GM10248 (cell line): ENCODE measurements around the gene STXBP2.
A peak's percentile ranks its signal among the peaks of the same experiment; 100 is the strongest.

Experiments used
- CTCF ChIA-PET: fragments of 300-600 bp; sonication (Branson Sonifier 250); formaldehyde crosslinking; extraction: SDS; loops from one replicate; lab custom pipeline; 2021; ENCODE audit warnings: antibody characterized with exemption; lab: Yijun Ruan, JAX
- POLR2A ChIA-PET: fragments of 350-650 bp; sonication (Branson Sonifier 250); formaldehyde crosslinking; extraction: SDS; loops from one replicate; lab custom pipeline; 2020; ENCODE audit warnings: antibody characterized with exemption; lab: Yijun Ruan, JAX
- DNase-seq: peaks from one replicate; pipeline ENCODE4 v3.0.0; 2012; ENCODE audit errors: extremely low spot score
- TF ChIP-seq, protein P1 (sequence below): IDR thresholded peaks from 2 replicates; pipeline ENCODE4 v1.5.1; 2012; ENCODE audit warnings: mild to moderate bottlenecking, low read depth; ENCODE audit errors: extremely low read depth, missing control alignments, control extremely low read depth

STXBP2 gene

DNA sequence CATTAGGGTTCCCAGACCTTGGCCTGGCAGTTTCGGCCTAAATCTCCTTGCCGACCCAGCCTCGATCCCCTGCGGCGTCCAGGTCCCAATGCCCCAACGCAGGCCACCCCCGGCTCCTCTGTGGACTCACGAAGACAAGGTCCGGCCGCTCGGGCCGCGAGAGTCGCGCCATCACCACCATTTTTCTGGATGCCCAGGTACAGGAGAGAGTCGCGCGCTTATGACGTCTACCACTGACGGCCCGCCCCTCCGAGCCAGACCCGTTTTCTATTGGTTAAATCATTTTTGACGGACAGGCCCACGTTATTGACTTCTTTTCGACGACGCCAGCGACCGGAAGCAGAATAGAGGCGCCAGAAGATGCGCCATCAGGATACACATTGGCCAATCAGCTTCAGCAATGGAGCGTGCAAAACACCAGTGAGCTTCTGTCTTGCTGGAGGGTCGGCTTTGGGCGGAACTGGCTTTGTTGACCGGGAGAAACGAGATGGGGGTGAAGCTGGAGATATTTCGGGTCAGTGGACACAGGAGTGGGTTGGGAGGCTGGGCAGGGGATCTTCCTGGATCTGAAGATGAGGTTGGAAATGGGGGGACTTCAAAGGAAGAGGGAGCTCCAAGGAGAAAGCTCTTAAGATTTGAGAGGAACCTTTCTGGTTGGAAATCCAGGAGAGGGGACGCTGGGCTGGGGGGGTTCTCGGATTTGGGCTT is 7.4 kb upstream of the STXBP2 start, which contains the start of the genes PET100 and XAB2:
Gene PET100, plus strand, starts transcription at position 447 of the 708 bp plus-strand sequence. Its CDS starts 41 bp downstream, at position 488.
Gene XAB2, minus strand, starts transcription at position 199 of the 708 bp plus-strand sequence. Its CDS starts 18 bp downstream, at position 181.
- peak; percentile 99 for DNase-seq
- POLR2A ChIA-PET, result interaction anchor here (0.7 to 1.2 kb wide), 3 partner anchors 66 to 156 kb away, joined by 3 to 8 read pairs (median 3); no protein-coding TSS in a partner anchor
- CTCF ChIA-PET, result interaction anchor here (1.0 to 1.7 kb wide), 7 partner anchors 22 to 171 kb away, joined by 3 to 7 read pairs (median 4); partner anchors contain the start of gene TRAPPC5
- TF ChIP-seq, protein P1, sequence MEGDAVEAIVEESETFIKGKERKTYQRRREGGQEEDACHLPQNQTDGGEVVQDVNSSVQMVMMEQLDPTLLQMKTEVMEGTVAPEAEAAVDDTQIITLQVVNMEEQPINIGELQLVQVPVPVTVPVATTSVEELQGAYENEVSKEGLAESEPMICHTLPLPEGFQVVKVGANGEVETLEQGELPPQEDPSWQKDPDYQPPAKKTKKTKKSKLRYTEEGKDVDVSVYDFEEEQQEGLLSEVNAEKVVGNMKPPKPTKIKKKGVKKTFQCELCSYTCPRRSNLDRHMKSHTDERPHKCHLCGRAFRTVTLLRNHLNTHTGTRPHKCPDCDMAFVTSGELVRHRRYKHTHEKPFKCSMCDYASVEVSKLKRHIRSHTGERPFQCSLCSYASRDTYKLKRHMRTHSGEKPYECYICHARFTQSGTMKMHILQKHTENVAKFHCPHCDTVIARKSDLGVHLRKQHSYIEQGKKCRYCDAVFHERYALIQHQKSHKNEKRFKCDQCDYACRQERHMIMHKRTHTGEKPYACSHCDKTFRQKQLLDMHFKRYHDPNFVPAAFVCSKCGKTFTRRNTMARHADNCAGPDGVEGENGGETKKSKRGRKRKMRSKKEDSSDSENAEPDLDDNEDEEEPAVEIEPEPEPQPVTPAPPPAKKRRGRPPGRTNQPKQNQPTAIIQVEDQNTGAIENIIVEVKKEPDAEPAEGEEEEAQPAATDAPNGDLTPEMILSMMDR, result no peak

DNA sequence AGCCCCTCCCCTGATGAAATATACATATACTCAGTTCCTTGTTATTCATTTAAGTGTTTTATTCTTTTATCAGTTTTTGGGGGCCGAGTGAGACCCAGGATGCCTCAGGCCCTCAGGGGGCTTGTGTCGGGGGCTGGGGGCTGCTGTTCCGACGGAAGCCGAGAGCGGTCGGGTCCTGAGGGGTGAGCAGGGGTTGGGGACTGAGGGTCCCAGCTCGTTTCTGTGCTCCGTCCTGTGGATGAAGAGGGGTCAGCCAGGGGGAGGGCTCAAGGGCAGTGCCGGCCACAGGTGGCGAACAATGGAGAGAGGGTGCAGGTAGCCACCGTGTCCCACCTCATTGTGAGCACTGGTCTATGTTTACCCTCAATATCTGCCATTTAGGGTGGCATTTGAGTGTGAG is 5.3 kb upstream of the STXBP2 start:
- DNase-seq, result no peak
- TF ChIP-seq, protein P1, result no peak
- POLR2A ChIA-PET, result no interaction called here
- CTCF ChIA-PET, result no interaction called here

DNA sequence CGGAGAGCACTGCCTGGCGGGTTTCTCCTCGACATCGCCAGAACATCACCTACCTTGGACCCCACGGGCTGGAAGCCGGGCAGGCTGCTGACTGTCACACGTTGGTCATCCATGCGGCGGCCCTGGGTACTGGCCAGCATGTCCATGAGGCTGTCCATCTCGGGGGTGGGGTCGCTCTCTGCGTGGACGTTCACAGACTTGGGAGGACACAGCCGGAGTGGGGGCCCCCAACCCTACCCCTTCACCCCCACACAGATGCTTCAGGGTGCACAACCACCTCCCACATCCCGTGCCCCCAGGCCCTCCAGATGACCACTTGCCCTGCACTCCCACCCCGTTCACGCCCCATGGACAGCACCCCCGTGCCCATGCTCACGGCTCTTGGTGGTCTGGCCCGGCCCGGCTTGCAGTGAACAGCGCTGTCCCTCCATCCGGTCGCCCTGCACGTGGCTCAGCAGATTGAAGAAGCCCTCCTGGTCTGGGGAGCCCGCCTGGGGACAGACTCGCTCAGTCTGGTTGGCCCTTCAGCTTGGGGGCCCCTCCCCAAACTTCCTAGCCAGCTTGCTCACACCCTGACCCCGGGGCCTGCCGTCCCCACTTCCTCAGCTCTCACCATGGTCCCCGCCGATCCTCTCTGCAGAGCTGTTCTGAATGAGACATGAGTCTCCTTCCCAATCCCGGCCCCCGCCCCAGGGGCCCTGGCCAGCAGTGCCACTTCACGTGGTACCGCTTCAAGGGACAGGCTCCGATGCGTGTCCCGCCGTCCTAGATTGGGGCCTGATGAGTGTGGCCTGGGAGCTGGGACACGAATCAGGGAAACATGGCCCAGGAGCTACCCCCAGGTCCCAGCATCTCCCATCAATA is 4.3 kb upstream of the STXBP2 start:
- CTCF ChIA-PET, result interaction anchor here (1.1 to 3.9 kb wide), 4 partner anchors 20 to 237 kb away, joined by 4 to 12 read pairs (median 6); partner anchors contain the start of gene TRAPPC5
- POLR2A ChIA-PET, result no interaction called here
- no peak for DNase-seq
- TF ChIP-seq, protein P1, result no peak

DNA sequence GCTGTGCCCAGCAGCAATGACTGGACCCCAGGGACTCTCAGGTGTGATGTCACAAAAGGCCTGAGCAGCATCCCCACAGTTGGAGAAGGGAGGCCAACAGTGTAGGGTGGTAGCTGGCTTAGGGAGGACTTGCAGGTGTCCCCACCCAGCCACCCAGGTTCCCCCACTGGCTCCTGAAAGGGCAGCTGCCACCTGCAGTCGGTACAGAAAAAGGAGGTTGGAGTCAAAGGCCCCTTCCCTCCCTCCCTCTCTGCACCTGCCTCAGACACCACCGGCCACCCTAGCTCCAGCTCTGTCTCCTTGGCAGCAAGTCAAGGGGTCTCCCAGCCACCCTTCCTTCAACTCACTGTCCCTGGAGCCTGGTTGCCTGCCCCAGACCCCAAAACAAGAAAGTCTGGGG is 3.2 kb upstream of the STXBP2 start, which contains the start of gene PCP2:
Gene PCP2, minus strand, starts transcription at position 22 of the 400 bp plus-strand sequence. CDS start 262 bp downstream, outside the sequence.
- POLR2A ChIA-PET, result interaction anchor here (1.1 kb wide), 1 partner anchor 8 kb away, joined by 3 read pairs; no protein-coding TSS in a partner anchor
- CTCF ChIA-PET, result interaction anchor here (1.1 to 3.9 kb wide), 4 partner anchors 19 to 236 kb away, joined by 4 to 12 read pairs (median 6); partner anchors contain the start of gene TRAPPC5
- TF ChIP-seq, protein P1, result no peak
- no peak for DNase-seq

DNA sequence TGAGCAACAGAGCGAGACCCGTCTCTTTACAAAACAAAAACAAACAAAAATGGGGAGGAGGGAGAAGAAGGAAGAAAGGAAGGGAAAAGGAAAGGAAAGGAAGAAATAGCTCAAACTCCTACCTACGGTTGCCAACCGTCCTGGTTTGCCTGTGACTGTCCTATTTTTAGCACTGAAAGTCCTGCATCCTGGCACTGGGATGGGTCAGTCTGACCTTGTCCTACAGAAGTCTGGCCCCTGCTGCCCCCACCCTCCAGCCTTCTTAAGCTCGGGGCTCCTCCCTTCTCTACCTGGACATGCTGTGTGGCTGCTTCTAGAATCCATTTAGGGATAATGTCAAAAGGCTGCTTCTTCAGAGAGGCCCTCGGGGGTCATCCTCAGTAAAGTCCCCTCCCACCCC is 1.2 kb upstream of the STXBP2 start:
- no peak for DNase-seq
- CTCF ChIA-PET, result interaction anchor here (1.0 to 3.9 kb wide), 5 partner anchors 17 to 227 kb away, joined by 3 to 12 read pairs (median 6); partner anchors contain the start of gene TRAPPC5
- TF ChIP-seq, protein P1, result no peak
- POLR2A ChIA-PET, result interaction anchor here (0.6 to 1.0 kb wide), 3 partner anchors 49 to 549 kb away, joined by 3 to 4 read pairs (median 3); no protein-coding TSS in a partner anchor

DNA sequence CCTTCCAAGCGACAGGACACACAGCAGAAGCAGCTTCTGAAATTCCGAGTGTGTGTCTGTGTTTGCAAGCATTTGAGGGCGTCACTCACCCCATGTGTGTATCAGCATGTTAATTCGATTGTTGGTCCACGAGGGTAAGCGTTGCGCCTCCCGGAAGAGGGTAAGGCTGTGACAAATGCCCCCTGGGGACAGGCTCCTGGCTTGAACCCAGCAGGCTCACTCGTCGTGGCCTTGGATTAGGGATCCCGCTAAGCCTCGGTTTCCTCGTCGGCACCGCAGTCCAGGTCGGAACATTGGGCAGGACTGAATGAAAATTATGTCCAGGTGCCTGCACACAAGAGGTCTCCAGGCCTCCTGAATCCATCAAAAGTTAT is 606 bp upstream of the STXBP2 start:
- DNase-seq, result no peak
- ChIA-PET CTCF (interaction anchor here (1.2 to 2.9 kb wide), 2 partner anchors 163 to 226 kb away, joined by 3 to 11 read pairs; no protein-coding TSS in a partner anchor), POLR2A (interaction anchor here (0.7 kb wide), 1 partner anchor 254 kb away, joined by 3 read pairs; no protein-coding TSS in a partner anchor)
- TF ChIP-seq, protein P1, result no peak
